SK-N-SH treated with all-trans-retinoic acid at 6 μM for 48 hours (cell line): ENCODE data around the gene PPIC.

ENCODE experiments used
- ATAC-seq: fragments of 200-7000 bp; cut with Tn5 transposase; 3 replicates; pipeline ENCODE4 v1.9.1; 2020; ENCODE audit warnings: mild to moderate bottlenecking, moderate library complexity
- ARNTL ChIP-seq: fragments of 450-650 bp; formaldehyde crosslinking; IDR thresholded peaks from 2 replicates; pipeline ENCODE4 v1.5.0; 2020; ENCODE audit warnings: low read depth, mild to moderate bottlenecking, moderate library complexity, borderline replicate concordance
- BACH2 ChIP-seq: fragments of 250-450 bp; sonication (Bioruptor Pico); IDR thresholded peaks from 2 replicates; pipeline ENCODE4 v1.9.0; 2021; ENCODE audit warnings: mild to moderate bottlenecking, borderline replicate concordance
- CREB5 ChIP-seq: fragments of 250-450 bp; sonication (Bioruptor Pico); IDR thresholded peaks from 2 replicates; pipeline ENCODE4 v1.5.1; 2020; ENCODE audit warnings: low read depth, mild to moderate bottlenecking, moderate library complexity
- CSDC2 ChIP-seq: fragments of 250-450 bp; sonication (Bioruptor Pico); IDR thresholded peaks from 2 replicates; pipeline ENCODE4 v1.5.0; 2020; ENCODE audit warnings: mild to moderate bottlenecking, moderate library complexity
- CSRNP3 ChIP-seq: fragments of 250-450 bp; sonication (Bioruptor Pico); IDR thresholded peaks from 2 replicates; pipeline ENCODE4 v1.5.1; 2021; ENCODE audit warnings: mild to moderate bottlenecking, moderate library complexity
- ESRRG ChIP-seq: fragments of 250-450 bp; sonication (Bioruptor Pico); IDR thresholded peaks from 2 replicates; pipeline ENCODE4 v1.6.1; 2021; ENCODE audit warnings: mild to moderate bottlenecking
- GLIS3 ChIP-seq: fragments of 250-450 bp; sonication (Bioruptor Pico); IDR thresholded peaks from 2 replicates; pipeline ENCODE4 v1.5.0; 2020; ENCODE audit warnings: mild to moderate bottlenecking, moderate library complexity
- ISL1 ChIP-seq: fragments of 250-450 bp; sonication (Bioruptor Pico); IDR thresholded peaks from 2 replicates; pipeline ENCODE4 v2.1.2; 2022; ENCODE audit warnings: mild to moderate bottlenecking, moderate library complexity
- OSR1 ChIP-seq: fragments of 250-450 bp; sonication (Bioruptor Pico); IDR thresholded peaks from 2 replicates; pipeline ENCODE4 v1.8.0; 2022; ENCODE audit warnings: moderate library complexity, mild to moderate bottlenecking, inconsistent platforms
- PATZ1 ChIP-seq: fragments of 250-450 bp; sonication (Bioruptor Pico); IDR thresholded peaks from 2 replicates; pipeline ENCODE4 v1.8.0; 2020; ENCODE audit warnings: mild to moderate bottlenecking, moderate library complexity, borderline replicate concordance
- POU6F1 ChIP-seq: fragments of 250-450 bp; sonication (Bioruptor Pico); IDR thresholded peaks from 2 replicates; pipeline ENCODE4 v1.8.0; 2021; ENCODE audit warnings: low read depth, mild to moderate bottlenecking, moderate library complexity, borderline replicate concordance
- PPARA ChIP-seq: fragments of 250-450 bp; sonication (Bioruptor Pico); IDR thresholded peaks from 2 replicates; pipeline ENCODE4 v1.5.0; 2020; ENCODE audit warnings: mild to moderate bottlenecking, borderline replicate concordance
- RARB ChIP-seq: fragments of 250-450 bp; sonication (Bioruptor Pico); IDR thresholded peaks from 2 replicates; pipeline ENCODE4 v1.8.0; 2021; ENCODE audit warnings: mild to moderate bottlenecking, moderate library complexity
- SNAI2 ChIP-seq: fragments of 250-450 bp; sonication (Bioruptor Pico); IDR thresholded peaks from 2 replicates; pipeline ENCODE4 v1.5.0; 2020; ENCODE audit warnings: mild to moderate bottlenecking, moderate library complexity
- TCF4 ChIP-seq: fragments of 250-450 bp; sonication (Bioruptor Pico); IDR thresholded peaks from 2 replicates; pipeline ENCODE4 v1.8.0; 2021; ENCODE audit warnings: mild to moderate bottlenecking, moderate library complexity, borderline replicate concordance
- TOX ChIP-seq: fragments of 250-450 bp; sonication (Bioruptor Pico); IDR thresholded peaks from 2 replicates; pipeline ENCODE4 v1.8.0; 2021; ENCODE audit warnings: mild to moderate bottlenecking, moderate library complexity, borderline replicate concordance
- TSHZ2 ChIP-seq: fragments of 250-450 bp; sonication (Bioruptor Pico); IDR thresholded peaks from 2 replicates; pipeline ENCODE4 v1.5.0; 2020; ENCODE audit warnings: mild to moderate bottlenecking, moderate library complexity
- ZFP3 ChIP-seq: fragments of 250-450 bp; sonication (Bioruptor Pico); IDR thresholded peaks from 2 replicates; pipeline ENCODE4 v1.5.0; 2020; ENCODE audit warnings: mild to moderate bottlenecking, moderate library complexity
- ZFP30 ChIP-seq: fragments of 450-650 bp; formaldehyde crosslinking; IDR thresholded peaks from 2 replicates; pipeline ENCODE4 v1.5.0; 2022; ENCODE audit warnings: mild to moderate bottlenecking, moderate library complexity
- ZNF565 ChIP-seq: fragments of 450-650 bp; formaldehyde crosslinking; conservative IDR thresholded peaks from 2 replicates; pipeline ENCODE4 v1.5.0; 2020; ENCODE audit warnings: low read depth, mild to moderate bottlenecking, moderate library complexity
- ZNF70 ChIP-seq: fragments of 450-650 bp; formaldehyde crosslinking; IDR thresholded peaks from 2 replicates; pipeline ENCODE4 v1.5.0; 2020; ENCODE audit warnings: mild to moderate bottlenecking, moderate library complexity
- ZNF8 ChIP-seq: fragments of 450-650 bp; formaldehyde crosslinking; IDR thresholded peaks from 2 replicates; pipeline ENCODE4 v1.5.0; 2020; ENCODE audit warnings: mild to moderate bottlenecking, moderate library complexity

The PPIC gene

GRCh38 chr5:123028222-123028621 is 8.3 kb downstream of the PPIC start:
- TF ChIP-seq RARB (CRISPR knock-in tag) (no peak), ZFP3 (CRISPR knock-in tag) (no peak), CSDC2 (CRISPR knock-in tag) (no peak), OSR1 (no peak), POU6F1 (CRISPR knock-in tag) (no peak), TSHZ2 (CRISPR knock-in tag) (no peak), ZFP30 (no peak), TOX (CRISPR knock-in tag) (no peak), ISL1 (CRISPR knock-in tag) (no peak), ESRRG (no peak), TCF4 (no peak), ARNTL (CRISPR knock-in tag) (no peak), ZNF8 (CRISPR knock-in tag) (no peak), PATZ1 (no peak), GLIS3 (CRISPR knock-in tag) (no peak), ZNF565 (CRISPR knock-in tag) (no peak), CSRNP3 (CRISPR knock-in tag) (no peak), ZNF70 (no peak), BACH2 (no peak)
- TF ChIP-seq, all 23 proteins: peak for 0
- ATAC-seq = no peak

GRCh38 chr5:123014689-123015088 is 21.8 kb downstream of the PPIC start:
- ATAC-seq = no peak
- no peak for TF ChIP-seq SNAI2 (CRISPR knock-in tag)
- no peak for TF ChIP-seq ZFP30
- no peak for TF ChIP-seq ISL1 (CRISPR knock-in tag)
- TF ChIP-seq RARB (CRISPR knock-in tag) = no peak
- TF ChIP-seq OSR1 = no peak
- no peak for TF ChIP-seq ZNF565 (CRISPR knock-in tag)
- TF ChIP-seq TSHZ2 (CRISPR knock-in tag) = no peak
- no peak for TF ChIP-seq ZNF8 (CRISPR knock-in tag)
- TF ChIP-seq CSDC2 (CRISPR knock-in tag) = no peak
- no peak for TF ChIP-seq ZNF70
- no peak for TF ChIP-seq CREB5
- no peak for TF ChIP-seq ARNTL (CRISPR knock-in tag)
- TF ChIP-seq BACH2 = no peak
- TF ChIP-seq CSRNP3 (CRISPR knock-in tag) = no peak
- no peak for TF ChIP-seq PPARA
- TF ChIP-seq TCF4 = no peak
